SK-N-SH (cell line): ENCODE data around the gene AGXT. TPM values are rescaled to one million over a fixed set of nuclear protein-coding genes. Genes with fewer than 3 reads are reported as not detected.

Source experiments
- CTCF ChIA-PET: fragments of 300-600, 350-600 bp; formaldehyde crosslinking; extraction: SDS; loops from one replicate; lab custom pipeline; 2021; lab: Yijun Ruan, JAX
- POLR2A ChIA-PET: fragments of 350-600 bp; sonication (Branson Sonifier 250); formaldehyde crosslinking; extraction: SDS; loops from one replicate; lab custom pipeline; 2020; ENCODE audit warnings: antibody characterized with exemption, inconsistent platforms; lab: Yijun Ruan, JAX
- DNase-seq: peaks from one replicate; pipeline ENCODE4 v3.0.0; 2012
- H2AFZ ChIP-seq: fragments of 200-600 bp; sonication (generic); 2 replicates; pipeline ENCODE4 v1.8.1; 2016; ENCODE audit warnings: antibody characterized with exemption, mild to moderate bottlenecking, low read depth
- H3F3A ChIP-seq: fragments of 200-600 bp; sonication (generic); replicated peaks from 2 replicates; pipeline ENCODE3; 2016; ENCODE audit warnings: antibody characterized with exemption, mild to moderate bottlenecking; ENCODE audit not compliant: insufficient read depth
- H3K27ac ChIP-seq, 2 experiments: fragments of 200-500 bp in 1 of 2; fragments of 200-600 bp in 1 of 2; sonication (Bioruptor generic) in 1 of 2; sonication (generic), shearing (Covaris generic) in 1 of 2; 2 replicates each; pipeline versions ENCODE4 v1.5.1 to v1.6.1; 2014 to 2016; ENCODE audit warnings: low read depth in 2 of 2, inconsistent platforms in 1 of 2, low read length in 1 of 2, mild to moderate bottlenecking in 1 of 2, mixed read lengths in 1 of 2
- H3K27me3 ChIP-seq: fragments of 200-600 bp; sonication (generic), shearing (Covaris generic); 2 replicates; pipeline ENCODE4 v1.6.1; 2016; ENCODE audit warnings: mixed run types; ENCODE audit not compliant: insufficient read depth
- H3K36me3 ChIP-seq, 2 experiments: fragments of 200-500 bp in 1 of 2; fragments of 200-600 bp in 1 of 2; sonication (Bioruptor generic) in 1 of 2; sonication (generic) in 1 of 2; replicated peaks in 1 of 2; 2 replicates each; pipeline versions ENCODE3 to v1.5.1; 2014 to 2016; ENCODE audit warnings: low read length in 1 of 2, mild to moderate bottlenecking in 1 of 2; ENCODE audit not compliant: insufficient read depth in 2 of 2, control insufficient read depth in 1 of 2
- H3K4me1 ChIP-seq, 2 experiments: fragments of 200-500 bp in 1 of 2; fragments of 200-600 bp in 1 of 2; sonication (Bioruptor generic) in 1 of 2; sonication (generic), shearing (Covaris generic) in 1 of 2; 2 replicates each; pipeline versions ENCODE4 v1.5.1 to v1.6.1; 2014 to 2016; ENCODE audit warnings: low read depth in 1 of 2, low read length in 1 of 2, mixed run types in 1 of 2; ENCODE audit not compliant: insufficient read depth in 2 of 2, control insufficient read depth in 1 of 2
- H3K4me2 ChIP-seq: fragments of 200-600 bp; sonication (generic), shearing (Covaris generic); 2 replicates; pipeline ENCODE4 v1.6.1; 2017; ENCODE audit warnings: mixed run types
- H3K4me3 ChIP-seq, 2 experiments: fragments of 200-500 bp in 1 of 2; fragments of 200-600 bp in 1 of 2; sonication (Bioruptor generic) in 1 of 2; sonication (generic), shearing (Covaris generic) in 1 of 2; 2 replicates each; pipeline versions ENCODE4 v1.5.1 to v1.8.1; 2014 to 2016; ENCODE audit warnings: low read depth in 2 of 2, inconsistent platforms in 1 of 2, low read length in 1 of 2, mild to moderate bottlenecking in 1 of 2, mixed read lengths in 1 of 2, moderate library complexity in 1 of 2
- H3K79me2 ChIP-seq: fragments of 200-600 bp; sonication (generic); 2 replicates; pipeline ENCODE4 v1.8.1; 2017; ENCODE audit warnings: mild to moderate bottlenecking; ENCODE audit not compliant: insufficient read depth
- H3K9ac ChIP-seq: fragments of 200-600 bp; sonication (generic); 2 replicates; pipeline ENCODE4 v1.6.1; 2017; ENCODE audit warnings: mixed run types
- H3K9me2 ChIP-seq: fragments of 200-600 bp; sonication (generic); 2 replicates; pipeline ENCODE4 v1.6.1; 2017; ENCODE audit warnings: mixed run types
- H3K9me3 ChIP-seq: fragments of 200-600 bp; sonication (generic); 2 replicates; pipeline ENCODE4 v1.6.1; 2017; ENCODE audit warnings: mixed run types, mild to moderate bottlenecking, moderate library complexity
- H4K20me1 ChIP-seq: fragments of 200-600 bp; sonication (generic); 2 replicates; pipeline ENCODE4 v1.6.1; 2017; ENCODE audit warnings: mild to moderate bottlenecking, mixed run types; ENCODE audit not compliant: insufficient read depth
- GATA2 ChIP-seq: sonication (generic); formaldehyde crosslinking; IDR thresholded peaks from 2 replicates; pipeline ENCODE4 v1.5.0; 2020; ENCODE audit warnings: mild to moderate bottlenecking, missing genetic modification reagents
- MAX ChIP-seq: IDR thresholded peaks from 2 replicates; pipeline ENCODE4 v1.4.0; 2012; ENCODE audit warnings: low read depth
- MXI1 ChIP-seq: IDR thresholded peaks from 2 replicates; pipeline ENCODE4 v1.6.1; 2012; ENCODE audit warnings: mild to moderate bottlenecking, low read depth, low read length, improper control_type of control experiment
- NRF1 ChIP-seq: IDR thresholded peaks from 2 replicates; pipeline ENCODE4 v1.6.1; 2012; ENCODE audit warnings: low read depth, mild to moderate bottlenecking, low read length
- PBX3 ChIP-seq: IDR thresholded peaks from 2 replicates; pipeline ENCODE4; 2012
- POLR2AphosphoS5 ChIP-seq: IDR thresholded peaks from 2 replicates; pipeline ENCODE4 v1.6.1; 2012; ENCODE audit warnings: low read depth, low read length
- RCOR1 ChIP-seq: fragments of 150-350 bp; IDR thresholded peaks from 2 replicates; pipeline ENCODE4 v1.6.1; 2017; ENCODE audit warnings: antibody characterized with exemption, low read length
- SMC3 ChIP-seq: IDR thresholded peaks from 2 replicates; pipeline ENCODE4 v1.6.1; 2012; ENCODE audit warnings: low read depth, low read length, improper control_type of control experiment
- TAF1 ChIP-seq: IDR thresholded peaks from 2 replicates; pipeline ENCODE4 v1.6.1; 2012; ENCODE audit warnings: low read depth, mild to moderate bottlenecking, low read length, moderate library complexity, borderline replicate concordance
- TEAD4 ChIP-seq: IDR thresholded peaks from 2 replicates; pipeline ENCODE4 v1.4.0; 2012; ENCODE audit warnings: mild to moderate bottlenecking, borderline replicate concordance; ENCODE audit not compliant: insufficient read depth
- USF2 ChIP-seq: fragments of 150-350 bp; IDR thresholded peaks from 2 replicates; pipeline ENCODE4 v1.6.1; 2017; ENCODE audit warnings: antibody characterized with exemption, low read length, low read depth, borderline replicate concordance
- YY1 ChIP-seq: IDR thresholded peaks from 2 replicates; pipeline ENCODE4 v1.4.0; 2012; ENCODE audit warnings: low read depth, mild to moderate bottlenecking
- WGBS: methylation state at CpG from one replicate; pipeline ENCODE4 v1.1.6; 2017; ENCODE audit warnings: low lambda C conversion rate; 5-methylcytosine and 5-hydroxymethylcytosine counted together
- polyA plus RNA-seq, 3 experiments: library from polyadenylated mRNA; depleted of rRNA; stranded (reverse); fragments of >200 nt; gene quantifications; 2 replicates each; pipeline ENCODE4 v1.2.3, GENCODE V29; 2012

The AGXT gene
- polyA plus RNA-seq, 1 of the 3 experiments (the other 2 are of a cell fraction) = not detected

- H3F3A ChIP-seq = no peaks in the 10 kb centered on the region
- CTCF ChIA-PET = interaction anchor here (0.9 kb wide), 1 partner anchor 9 kb away, joined by 4 read pairs; no protein-coding TSS in a partner anchor
- H3K4me2 ChIP-seq = peak overlapping the region; percentile 66
- H3K9ac ChIP-seq = no peak overlapping the region
- peak; percentile 71 for DNase-seq
- POLR2A ChIA-PET = interaction anchor here (1.5 kb wide), 1 partner anchor 12 kb away, joined by 4 read pairs; the partner anchor contains the start of gene KIF1A
- no peaks in the 10 kb centered on the region for H4K20me1 ChIP-seq
- no peaks in the 10 kb centered on the region for H3K9me3 ChIP-seq
- peaks cover 0 to 26% of the 10 kb centered on the region in 2 experiments; a peak in 1 of 4 replicates for H3K4me1 ChIP-seq
- no peak for TF ChIP-seq USF2
- TF ChIP-seq NRF1 = no peak
- no peak for TF ChIP-seq POLR2AphosphoS5
- no peaks in the 10 kb centered on the region; the same call in 1 of the 2 replicates for H3K27me3 ChIP-seq
- no peaks in the 10 kb centered on the region for H3K9me2 ChIP-seq
- H3K27ac ChIP-seq = peak overlapping the region in 1 of 2 experiments; percentile 36; a peak in 1 of 4 replicates
- no peaks in the 10 kb centered on the region for H3K79me2 ChIP-seq
- H2AFZ ChIP-seq = peak overlapping the region; percentile 95; the same call in 1 of the 2 replicates
- no peaks in the 10 kb centered on the region for H3K36me3 ChIP-seq
- peak overlapping the region; percentile 35 to 51; a peak in 3 of 4 replicates for H3K4me3 ChIP-seq
- 33% methylated on average over 27 of the region's 27 CpGs for WGBS
These were observed 36.9 kb upstream of the AGXT start for GRCh38 chr2:240831594-240832204.

GRCh38 chr2:240832205-240832727 is 36.4 kb upstream of the AGXT start:
- H3K27ac ChIP-seq = peak overlapping the region in 1 of 2 experiments; percentile 29; a peak in 1 of 4 replicates
- WGBS = 15% methylated on average over 25 of the region's 54 CpGs
- H3K27me3 ChIP-seq = no peaks in the 10 kb centered on the region; the same call in 1 of the 2 replicates
- TF ChIP-seq SMC3 (no peak), MXI1 (peak; percentile 77)
- no peaks in the 10 kb centered on the region for H3K36me3 ChIP-seq
- peak; percentile 98 for DNase-seq
- H3K9ac ChIP-seq = no peak overlapping the region
- H3K9me2 ChIP-seq = no peaks in the 10 kb centered on the region
- H2AFZ ChIP-seq = peak overlapping the region; percentile 95; the same call in 1 of the 2 replicates
- peaks cover 0 to 32% of the 10 kb centered on the region in 2 experiments; a peak in 1 of 4 replicates for H3K4me1 ChIP-seq
- H3K4me3 ChIP-seq = peak overlapping the region; percentile 35 to 51; a peak in 3 of 4 replicates
- CTCF ChIA-PET = interaction anchor here (0.9 to 3.0 kb wide), 4 partner anchors 8 to 70 kb away, joined by 3 to 13 read pairs (median 4); no protein-coding TSS in a partner anchor
- H3K9me3 ChIP-seq = no peaks in the 10 kb centered on the region
- H3K4me2 ChIP-seq = peak overlapping the region; percentile 66
- no peaks in the 10 kb centered on the region for H3K79me2 ChIP-seq
- no peaks in the 10 kb centered on the region for H4K20me1 ChIP-seq
- H3F3A ChIP-seq = no peaks in the 10 kb centered on the region
- POLR2A ChIA-PET = interaction anchor here (1.5 kb wide), 1 partner anchor 12 kb away, joined by 4 read pairs; the partner anchor contains the start of gene KIF1A

- ChIA-PET POLR2A (interaction anchor here (1.0 to 1.9 kb wide), 2 partner anchors 12 to 13 kb away, joined by 3 to 6 read pairs; partner anchors contain the start of gene KIF1A), CTCF (interaction anchor here (0.6 to 3.0 kb wide), 5 partner anchors 10 to 578 kb away, joined by 3 to 13 read pairs (median 3); no protein-coding TSS in a partner anchor)
- Histone ChIP-seq H3K4me2 (no peak overlapping the region), H3K9ac (no peak overlapping the region), H3K79me2 (no peaks in the 10 kb centered on the region), H3K9me2 (no peaks in the 10 kb centered on the region), H3K27me3 (no peaks in the 10 kb centered on the region; the same call in 1 of the 2 replicates), H3K36me3 (no peaks in the 10 kb centered on the region), H4K20me1 (no peaks in the 10 kb centered on the region), H3K4me3 (peak overlapping the region in 1 of 2 experiments; percentile 20; a peak in 1 of 4 replicates), H2AFZ (no peak overlapping the region), H3F3A (no peaks in the 10 kb centered on the region), H3K27ac (peak overlapping the region in 1 of 2 experiments; percentile 29; a peak in 1 of 4 replicates), H3K9me3 (no peaks in the 10 kb centered on the region), H3K4me1 (peaks cover 0 to 34% of the 10 kb centered on the region in 2 experiments; a peak in 1 of 4 replicates)
- DNase-seq = no peak
- TF ChIP-seq GATA2 (CRISPR knock-in tag) = no peak
- no peak for TF ChIP-seq MAX
- TF ChIP-seq YY1 = no peak
- TF ChIP-seq TAF1 = no peak
- TF ChIP-seq RCOR1 = no peak
- no peak for TF ChIP-seq TEAD4
- no peak for TF ChIP-seq NRF1
- TF ChIP-seq PBX3 = no peak
- WGBS = 68% methylated on average over 9 of the region's 13 CpGs
These were observed 35.6 kb upstream of the AGXT start for GRCh38 chr2:240832921-240833494.
